Endometrium (tissue), 2 donors: Measurements from ENCODE around the gene EDA2R.

Source experiments
- FAIRE-seq: peaks from 2 replicates; lab custom pipeline; 2012; peaks lifted over from hg19 to GRCh38; lab: Jason Lieb, UNC
- donor health status: control.
- donor health status: control.

EDA2R gene

GRCh38 chrX:66638591-66639500 is at the start of gene EDA2R:
TSS of gene EDA2R (minus strand) at chrX:66639078. CDS start at chrX:66616020, 23,058 bp downstream.
- no peak for FAIRE-seq

DNA sequence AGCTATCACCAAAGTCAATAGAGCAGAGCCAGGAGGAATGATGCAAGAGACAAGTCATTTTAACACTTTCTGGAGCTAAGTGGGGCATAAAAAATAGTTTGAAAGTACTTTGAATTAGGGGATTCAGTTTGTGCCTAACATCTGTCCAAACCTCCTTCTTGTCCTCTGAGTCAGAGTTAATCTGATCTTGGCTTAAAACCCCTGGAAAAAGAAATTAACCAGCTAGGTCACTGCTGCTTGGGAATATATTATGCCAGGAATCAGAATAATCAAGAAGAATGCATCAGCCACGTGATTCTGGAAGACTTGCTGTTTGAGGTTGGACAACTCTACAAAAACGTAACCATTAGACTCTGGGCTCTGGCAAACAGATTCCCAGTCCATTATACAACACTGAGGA is 45.3 kb upstream of the EDA2R start:
- no peak for FAIRE-seq

DNA sequence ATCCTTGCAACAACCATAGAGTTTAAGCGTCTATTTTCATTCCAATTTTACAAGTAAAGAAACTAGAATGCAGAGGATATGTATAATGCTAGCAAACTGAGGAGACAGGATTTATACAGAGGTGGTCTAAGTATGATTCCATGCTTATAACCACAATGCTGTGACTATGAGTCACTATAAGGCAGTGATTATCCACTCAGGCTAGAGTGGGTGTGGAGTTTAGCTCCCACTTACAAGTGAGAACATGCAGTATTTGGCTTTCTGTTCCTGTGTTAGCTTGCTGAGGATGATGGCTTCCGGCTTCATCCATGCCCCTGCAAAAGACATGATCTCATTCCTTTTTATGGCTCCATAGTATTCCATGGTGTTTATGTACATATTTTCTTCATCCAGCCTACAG is 41.6 kb upstream of the EDA2R start:
- FAIRE-seq, result no peak

DNA sequence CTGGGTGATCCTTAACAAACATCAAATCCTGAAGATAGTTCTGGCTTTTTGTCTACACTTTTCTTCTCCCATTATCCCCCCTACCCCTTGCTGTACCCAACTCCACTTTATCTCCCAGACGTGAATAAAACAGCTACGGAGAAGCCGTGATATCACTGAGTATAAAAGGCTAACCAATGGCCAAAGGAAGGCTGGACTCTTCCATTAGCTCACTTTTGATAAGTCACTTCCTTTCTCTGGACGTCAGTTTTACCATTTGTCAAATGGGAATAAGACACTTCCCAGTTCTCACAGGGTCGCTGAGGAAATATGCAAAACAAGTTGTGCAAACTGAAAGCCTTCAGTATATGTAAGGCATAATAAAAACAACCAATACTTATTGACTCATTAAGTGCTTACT is 38.6 kb upstream of the EDA2R start:
- no peak for FAIRE-seq

- FAIRE-seq, result no peak
Measured at GRCh38 chrX:66676990-66677389, 38.1 kb upstream of the EDA2R start.

- FAIRE-seq, result no peak
Measured at GRCh38 chrX:66676413-66676812, 37.5 kb upstream of the EDA2R start.

- no peak for FAIRE-seq
Measured at GRCh38 chrX:66675541-66675940, 36.7 kb upstream of the EDA2R start.

DNA sequence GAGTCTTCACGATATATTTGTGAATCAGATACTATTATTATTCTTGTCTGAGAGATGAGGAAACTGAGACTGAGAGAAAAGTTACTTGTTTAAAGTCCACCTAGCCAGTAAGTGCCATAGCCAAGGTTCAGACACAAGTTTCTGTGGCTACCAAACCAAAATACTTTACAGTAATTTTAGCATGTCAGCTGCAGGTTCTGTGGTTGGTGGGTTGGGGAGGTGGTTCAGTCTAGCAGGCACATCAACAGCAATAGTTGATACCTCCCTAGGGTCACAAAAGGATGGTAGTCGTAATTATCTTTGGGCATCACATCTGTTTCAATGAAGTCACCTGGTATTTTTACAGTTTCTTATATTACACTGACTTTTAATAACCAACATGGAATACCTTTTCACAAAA is 35.6 kb upstream of the EDA2R start:
- no peak for FAIRE-seq

DNA sequence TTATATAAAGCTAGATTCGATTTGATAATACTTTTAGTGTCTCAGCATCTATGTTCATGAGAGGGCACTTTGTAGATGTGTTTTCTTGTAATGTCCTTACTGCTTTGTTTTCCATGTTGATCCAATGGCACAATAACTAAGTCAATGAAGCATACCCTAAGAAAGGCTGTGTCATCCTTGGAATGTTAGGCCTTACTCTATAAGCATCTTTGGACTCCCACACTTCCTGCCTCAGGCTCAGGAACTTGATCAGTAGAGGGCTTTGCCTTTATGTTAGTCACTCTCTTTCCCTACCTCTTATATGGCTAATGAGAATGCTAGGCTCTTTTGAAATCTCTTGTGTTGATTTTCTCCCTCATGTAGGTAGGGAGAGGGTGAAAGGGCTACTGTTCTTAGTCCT is 33.2 kb upstream of the EDA2R start:
- FAIRE-seq, result no peak

GRCh38 chrX:66654411-66654810 is 15.5 kb upstream of the EDA2R start:
- no peak for FAIRE-seq

- FAIRE-seq, result no peak
Measured at GRCh38 chrX:66635360-66635759, 3.5 kb downstream of the EDA2R start.

GRCh38 chrX:66634272-66634671 is 4.6 kb downstream of the EDA2R start:
- no peak for FAIRE-seq

- FAIRE-seq, result no peak
Measured at GRCh38 chrX:66633541-66633940, 5.3 kb downstream of the EDA2R start.

GRCh38 chrX:66632981-66633380 is 5.9 kb downstream of the EDA2R start:
- FAIRE-seq, result peak; percentile 68

GRCh38 chrX:66632473-66632872 is 6.4 kb downstream of the EDA2R start:
- no peak for FAIRE-seq

DNA sequence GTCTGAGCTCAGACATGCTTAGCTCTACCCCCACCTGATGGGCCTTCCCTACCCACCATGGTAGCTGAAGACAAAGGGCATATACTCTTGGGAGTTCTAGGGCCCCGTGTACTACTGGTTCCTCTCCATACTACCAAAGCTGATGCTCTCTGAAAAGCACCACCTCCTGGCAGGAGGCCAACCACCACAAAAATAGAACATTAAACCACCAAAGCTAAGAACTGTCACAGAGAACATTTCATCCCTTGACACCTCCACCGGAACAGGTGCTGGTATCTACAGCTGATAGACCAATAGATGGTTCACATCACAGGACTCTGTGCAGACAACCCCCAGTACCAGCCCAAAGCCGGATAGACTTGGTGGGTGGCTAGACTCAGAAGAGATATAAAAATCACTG is 13.4 kb downstream of the EDA2R start:
- no peak for FAIRE-seq

- no peak for FAIRE-seq
Measured at GRCh38 chrX:66622209-66622608, 16.7 kb downstream of the EDA2R start.

GRCh38 chrX:66616944-66617343 is 21.9 kb downstream of the EDA2R start:
- FAIRE-seq, result no peak

GRCh38 chrX:66602381-66602938 is 36.4 kb downstream of the EDA2R start:
- no peak for FAIRE-seq

DNA sequence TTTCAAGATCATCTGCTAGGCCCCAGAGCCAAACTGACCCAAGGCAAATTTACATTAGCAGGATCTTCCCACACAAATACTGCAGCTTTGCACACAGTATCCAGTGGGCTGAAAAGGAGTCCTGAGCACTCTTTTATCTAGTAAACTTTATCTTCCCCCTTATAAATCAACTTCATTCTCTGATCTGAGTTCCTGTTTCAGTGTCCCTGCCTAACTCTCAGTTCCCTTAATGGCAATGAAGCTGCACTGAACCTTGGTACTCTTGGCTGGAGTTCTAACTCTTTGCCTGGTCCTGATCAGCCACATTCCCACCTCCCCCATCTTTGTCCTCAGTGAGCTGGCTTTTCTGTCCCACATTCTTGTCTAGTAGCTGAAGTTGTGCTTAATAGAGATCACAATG is 37.4 kb downstream of the EDA2R start:
- no peak for FAIRE-seq

DNA sequence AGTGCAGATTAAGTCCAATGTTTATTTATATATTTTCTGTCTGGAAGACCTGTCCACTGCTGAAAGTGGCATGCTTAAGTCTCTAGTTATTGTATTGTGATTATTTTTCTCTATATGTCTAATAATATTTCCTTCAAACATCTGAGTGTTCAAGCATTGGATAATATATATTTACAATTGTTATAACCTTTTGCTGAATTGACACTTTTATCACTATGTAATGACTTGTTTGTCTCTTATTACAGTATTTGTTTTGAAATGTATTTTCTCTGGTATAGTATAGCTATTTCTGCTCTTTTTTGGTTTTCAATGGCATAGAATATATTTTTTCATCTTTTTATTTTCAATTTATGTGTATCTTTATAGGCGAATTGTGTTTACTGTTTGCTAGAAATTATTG is 59.7 kb downstream of the EDA2R start:
- no peak for FAIRE-seq

- FAIRE-seq, result no peak
Measured at GRCh38 chrX:66553973-66554372, 84.9 kb downstream of the EDA2R start.

GRCh38 chrX:66547847-66548369 is 91.0 kb downstream of the EDA2R start:
- no peak for FAIRE-seq
